Astrocyte (in vitro differentiated cells and primary cell): Measurements from ENCODE around the gene COL15A1.

ENCODE experiments used
- CTCF ChIP-seq: IDR thresholded peaks from 2 replicates; pipeline ENCODE4 v1.5.1; 2011; ENCODE audit warnings: low read depth, mild to moderate bottlenecking, inconsistent platforms, low read length, moderate library complexity; ENCODE audit not compliant: insufficient read depth
- EZH2 ChIP-seq: IDR thresholded peaks from 2 replicates; pipeline ENCODE4 v1.6.1; 2012; ENCODE audit warnings: mild to moderate bottlenecking, low read length, inconsistent platforms; ENCODE audit not compliant: insufficient read depth

GRCh38 chr9:98964911-98965336 is 21.2 kb downstream of the COL15A1 start:
- no peak for TF ChIP-seq CTCF
- no peak for TF ChIP-seq EZH2
